Measurements from ENCODE around the gene SNAP47.

The SNAP47 gene

GRCh38 chr1:227809026-227809425 lies 73.8 kb downstream of the SNAP47 start:
- no peak for DNase-seq (ENCODE audit: low read depth)
- H3K4me3 ChIP-seq (ENCODE audit: low read depth, low read length) = no peak overlapping the region
- TF ChIP-seq CTCF (IDR thresholded peaks at IDR 0.05; ENCODE audit: insufficient read depth, low read depth, low read length, missing control alignments) = no peak

GRCh38 chr1:227813962-227814361 lies 78.7 kb downstream of the SNAP47 start:
- H3K4me3 ChIP-seq (ENCODE audit: low read depth, low read length) = no peak overlapping the region
- DNase-seq (ENCODE audit: low read depth) = no peak
- TF ChIP-seq CTCF (IDR thresholded peaks at IDR 0.05; ENCODE audit: insufficient read depth, low read depth, low read length, missing control alignments) = no peak

GRCh38 chr1:227815468-227816409 lies 80.5 kb downstream of the SNAP47 start, which contains the start of gene PRSS38:
TSS of gene PRSS38 (plus strand) at chr1:227815675. CDS start at chr1:227815717, 42 bp downstream.
- no peak for DNase-seq (ENCODE audit: low read depth)
- H3K4me3 ChIP-seq (ENCODE audit: low read depth, low read length) = no peak within 1 kb of the TSS
- TF ChIP-seq CTCF (IDR thresholded peaks at IDR 0.05; ENCODE audit: insufficient read depth, low read depth, low read length, missing control alignments) = no peak

GRCh38 chr1:227816750-227817446 lies 81.7 kb downstream of the SNAP47 start:
- no peak for DNase-seq (ENCODE audit: low read depth)
- H3K4me3 ChIP-seq (ENCODE audit: low read depth, low read length) = no peak overlapping the region
- no peak for TF ChIP-seq CTCF (IDR thresholded peaks at IDR 0.05; ENCODE audit: insufficient read depth, low read depth, low read length, missing control alignments)

GRCh38 chr1:227823537-227823936 lies 88.3 kb downstream of the SNAP47 start:
- no peak for TF ChIP-seq CTCF (IDR thresholded peaks at IDR 0.05; ENCODE audit: insufficient read depth, low read depth, low read length, missing control alignments)
- no peak for DNase-seq (ENCODE audit: low read depth)
- H3K4me3 ChIP-seq (ENCODE audit: low read depth, low read length) = no peak overlapping the region

- no peak overlapping the region for H3K4me3 ChIP-seq (ENCODE audit: low read depth, low read length)
- DNase-seq (ENCODE audit: low read depth) = no peak
- TF ChIP-seq CTCF (IDR thresholded peaks at IDR 0.05; ENCODE audit: insufficient read depth, low read depth, low read length, missing control alignments) = no peak
These were observed 89.0 kb downstream of the SNAP47 start for GRCh38 chr1:227824204-227824603.
